SK-N-MC (cell line): Measurements from ENCODE around the gene VPS26C.

Source experiments
- DNase-seq: peaks from one replicate; pipeline ENCODE4 v3.0.0-alpha.2; 2011; ENCODE audit warnings: low read depth, low spot score
- H3K27ac ChIP-seq: fragments of 200-600 bp; sonication (generic); 2 replicates; pipeline ENCODE4 v1.5.1; 2016; ENCODE audit warnings: mixed run types
- H3K36me3 ChIP-seq: fragments of 200-600 bp; sonication (generic); 2 replicates; pipeline ENCODE4 v1.6.1; 2017; ENCODE audit warnings: antibody characterized with exemption, low read length, mixed read lengths; ENCODE audit not compliant: insufficient read depth
- H3K4me3 ChIP-seq: fragments of 200-600 bp; sonication (generic); 2 replicates; pipeline ENCODE4 v1.5.1; 2016
- H3K9ac ChIP-seq: fragments of 200-600 bp; sonication (generic); 2 replicates; pipeline ENCODE4 v1.8.0; 2017; ENCODE audit warnings: mixed run types, mixed read lengths; ENCODE audit not compliant: insufficient read length
- H3K9me3 ChIP-seq: fragments of 200-600 bp; sonication (generic); 2 replicates; pipeline ENCODE4 v1.6.1; 2017; ENCODE audit warnings: low read depth, mild to moderate bottlenecking, antibody characterized with exemption, low read length, moderate library complexity, mixed read lengths
- EZH2 ChIP-seq: fragments of 200-600 bp; sonication (generic); IDR thresholded peaks from one replicate; pipeline ENCODE4 v1.6.1; 2017; ENCODE audit warnings: antibody characterized with exemption
- FOXP2 ChIP-seq: optimal IDR thresholded peaks from 2 replicates; pipeline ENCODE3; 2011; ENCODE audit warnings: mild to moderate bottlenecking, moderate library complexity; ENCODE audit not compliant: insufficient read depth; ENCODE audit errors: extremely low read length, control extremely low read depth
- POLR2AphosphoS5 ChIP-seq: IDR thresholded peaks from 2 replicates; pipeline ENCODE4 v1.6.1; 2012; ENCODE audit warnings: mild to moderate bottlenecking, low read depth, low read length, borderline replicate concordance

VPS26C gene

GRCh38 chr21:37195059-37195458 is 72.1 kb downstream of the VPS26C start:
- no peak for TF ChIP-seq EZH2
- no peak for TF ChIP-seq POLR2AphosphoS5
- TF ChIP-seq FOXP2 = no peak
- H3K4me3 ChIP-seq = no peak overlapping the region
- H3K9ac ChIP-seq = no peak overlapping the region
- H3K36me3 ChIP-seq = peaks cover 68% of the 10 kb centered on the region
- no peaks in the 10 kb centered on the region for H3K9me3 ChIP-seq
- no peak overlapping the region for H3K27ac ChIP-seq
- no peak for DNase-seq

DNA sequence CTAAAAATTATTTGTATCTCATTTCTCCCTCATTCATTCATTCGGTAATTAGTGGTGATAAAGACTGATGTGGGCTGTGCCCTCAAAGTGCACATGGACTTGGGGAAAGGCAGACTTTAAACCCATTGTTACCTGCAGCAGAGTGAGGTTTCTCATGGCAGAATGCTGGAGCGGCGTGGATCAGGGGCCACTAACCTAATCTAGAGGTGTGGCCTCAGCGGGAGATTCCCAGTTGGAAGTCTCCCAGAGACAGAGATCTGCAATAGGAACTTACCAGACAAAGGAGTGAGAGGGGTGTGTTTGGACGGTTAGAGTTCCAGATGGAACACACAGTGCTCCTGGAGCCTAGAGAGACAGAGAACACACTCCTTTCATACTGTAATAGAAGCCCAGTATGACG is 73.5 kb downstream of the VPS26C start:
- Histone ChIP-seq H3K9me3 (no peaks in the 10 kb centered on the region), H3K27ac (no peak overlapping the region), H3K9ac (no peak overlapping the region), H3K4me3 (no peak overlapping the region), H3K36me3 (peaks cover 68% of the 10 kb centered on the region)
- no peak for TF ChIP-seq FOXP2
- TF ChIP-seq POLR2AphosphoS5 = no peak
- no peak for TF ChIP-seq EZH2
- DNase-seq = no peak

GRCh38 chr21:37193006-37193405 is 74.1 kb downstream of the VPS26C start:
- DNase-seq = no peak
- no peak overlapping the region for H3K27ac ChIP-seq
- peaks cover 67% of the 10 kb centered on the region for H3K36me3 ChIP-seq
- H3K9me3 ChIP-seq = no peaks in the 10 kb centered on the region
- H3K9ac ChIP-seq = no peak overlapping the region
- no peak overlapping the region for H3K4me3 ChIP-seq
- TF ChIP-seq FOXP2 (no peak), POLR2AphosphoS5 (no peak), EZH2 (no peak)

DNA sequence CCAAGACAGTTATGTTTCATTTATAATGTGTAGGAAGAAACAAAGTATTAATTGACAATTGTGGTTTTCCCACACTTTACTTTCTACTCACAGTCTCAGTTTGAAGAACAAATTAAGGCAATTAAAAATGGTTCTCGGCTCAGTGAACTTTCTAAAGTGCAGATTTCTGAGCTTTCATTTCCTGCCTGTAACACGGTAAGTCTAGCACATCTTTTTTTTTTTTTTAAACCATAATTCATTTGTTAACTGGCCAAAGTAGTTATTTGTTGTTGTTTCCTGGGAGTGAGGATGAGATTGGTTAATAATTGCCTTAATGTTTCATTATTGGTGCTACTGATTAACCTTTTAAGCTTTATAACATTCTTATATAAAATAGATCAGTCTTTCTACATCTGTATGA is 75.1 kb downstream of the VPS26C start:
- TF ChIP-seq EZH2 (no peak), POLR2AphosphoS5 (no peak), FOXP2 (no peak)
- Histone ChIP-seq H3K36me3 (peaks cover 76% of the 10 kb centered on the region), H3K4me3 (no peak overlapping the region), H3K9ac (no peak overlapping the region), H3K27ac (no peak overlapping the region), H3K9me3 (no peaks in the 10 kb centered on the region)
- no peak for DNase-seq

- Histone ChIP-seq H3K4me3 (no peak overlapping the region), H3K36me3 (peaks cover 64% of the 10 kb centered on the region), H3K9me3 (no peaks in the 10 kb centered on the region), H3K27ac (no peak overlapping the region), H3K9ac (no peak overlapping the region)
- no peak for DNase-seq
- no peak for TF ChIP-seq FOXP2
- TF ChIP-seq POLR2AphosphoS5 = no peak
- no peak for TF ChIP-seq EZH2
Observed at GRCh38 chr21:37188825-37189224, 78.3 kb downstream of the VPS26C start.

DNA sequence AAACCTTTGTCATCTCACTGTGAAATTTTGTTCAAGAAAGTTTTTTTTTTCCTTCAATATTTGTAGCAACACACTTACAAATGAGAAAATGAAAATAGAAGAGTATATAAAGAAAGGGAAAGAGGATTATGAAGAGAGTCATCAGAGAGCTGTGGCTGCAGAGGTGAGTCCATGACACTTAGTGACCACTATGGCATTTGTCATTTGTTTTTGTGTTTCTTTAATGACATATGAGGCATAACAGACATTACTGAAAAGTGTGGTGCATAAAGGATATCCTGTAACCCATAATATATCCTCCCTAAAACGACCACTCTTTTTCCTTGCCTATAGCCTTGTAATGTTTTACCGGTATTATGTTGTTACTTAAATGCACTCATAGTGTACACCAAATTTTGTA is 80.2 kb downstream of the VPS26C start:
- no peak for DNase-seq
- H3K9me3 ChIP-seq = no peaks in the 10 kb centered on the region
- H3K9ac ChIP-seq = no peak overlapping the region
- H3K36me3 ChIP-seq = peaks cover 61% of the 10 kb centered on the region
- H3K4me3 ChIP-seq = no peak overlapping the region
- no peak overlapping the region for H3K27ac ChIP-seq
- TF ChIP-seq POLR2AphosphoS5 (no peak), EZH2 (no peak), FOXP2 (no peak)

DNA sequence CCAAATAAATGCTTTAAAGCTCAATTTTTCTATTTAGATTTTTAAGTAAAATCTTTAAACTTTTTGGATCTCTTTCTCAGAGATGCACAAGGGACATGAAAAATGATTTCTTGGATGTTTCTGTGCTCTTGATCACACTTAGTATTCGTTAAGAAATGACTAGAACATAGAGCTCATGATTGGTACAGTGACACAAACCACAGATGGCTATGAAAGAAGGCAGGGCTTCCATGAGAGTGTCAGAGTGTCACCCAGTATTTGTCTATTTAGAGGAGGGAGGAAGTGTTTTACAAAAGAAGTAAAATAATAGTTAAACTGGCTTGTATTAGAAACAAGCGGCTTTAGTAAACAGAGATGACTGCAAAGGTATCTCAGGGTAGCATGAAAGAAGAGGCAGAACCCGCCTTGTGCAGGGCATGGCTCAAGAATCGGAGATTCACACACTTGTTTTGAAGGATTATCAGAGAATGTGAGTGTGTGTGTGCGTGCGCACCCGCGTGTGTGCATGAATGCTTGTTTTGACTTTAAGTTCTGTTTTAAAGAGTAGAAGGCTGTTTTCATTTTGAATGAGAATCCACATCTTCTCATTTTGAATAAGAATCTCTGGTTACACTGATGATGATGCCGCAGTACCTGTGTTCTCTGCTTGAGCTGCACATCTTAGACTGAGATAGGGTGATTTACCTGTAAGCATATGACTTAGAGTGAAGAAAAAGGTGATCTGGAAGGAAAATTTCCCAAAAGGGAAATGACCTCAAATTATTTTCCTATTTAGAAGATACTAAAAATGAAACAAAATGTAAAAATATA is 82.1 kb downstream of the VPS26C start:
- Histone ChIP-seq H3K9me3 (no peaks in the 10 kb centered on the region), H3K36me3 (peaks cover 62% of the 10 kb centered on the region), H3K9ac (no peak overlapping the region), H3K27ac (no peak overlapping the region), H3K4me3 (no peak overlapping the region)
- no peak for TF ChIP-seq POLR2AphosphoS5
- TF ChIP-seq FOXP2 = no peak
- no peak for TF ChIP-seq EZH2
- DNase-seq = no peak

- H3K27ac ChIP-seq = no peak overlapping the region
- no peak overlapping the region for H3K9ac ChIP-seq
- TF ChIP-seq EZH2 = no peak
- no peak for TF ChIP-seq FOXP2
- no peak for TF ChIP-seq POLR2AphosphoS5
- no peaks in the 10 kb centered on the region for H3K9me3 ChIP-seq
- no peak overlapping the region for H3K4me3 ChIP-seq
- no peak for DNase-seq
- H3K36me3 ChIP-seq = peaks cover 65% of the 10 kb centered on the region
Observed at GRCh38 chr21:37183749-37184148, 83.4 kb downstream of the VPS26C start.
